ENCODE measurements around the gene CLPTM1L. TPM values are rescaled to one million over a fixed set of nuclear protein-coding genes. Genes with fewer than 3 reads are reported as not detected.
"Not testable (repeated sequence)": the region's sequence is repeated elsewhere in the genome, so short reads cannot be mapped to it uniquely, and the experiment has no call there.

The CLPTM1L gene
- total and polyA plus RNA-seq, 8 donors = 60.8 to 202 (median 117) TPM

DNA sequence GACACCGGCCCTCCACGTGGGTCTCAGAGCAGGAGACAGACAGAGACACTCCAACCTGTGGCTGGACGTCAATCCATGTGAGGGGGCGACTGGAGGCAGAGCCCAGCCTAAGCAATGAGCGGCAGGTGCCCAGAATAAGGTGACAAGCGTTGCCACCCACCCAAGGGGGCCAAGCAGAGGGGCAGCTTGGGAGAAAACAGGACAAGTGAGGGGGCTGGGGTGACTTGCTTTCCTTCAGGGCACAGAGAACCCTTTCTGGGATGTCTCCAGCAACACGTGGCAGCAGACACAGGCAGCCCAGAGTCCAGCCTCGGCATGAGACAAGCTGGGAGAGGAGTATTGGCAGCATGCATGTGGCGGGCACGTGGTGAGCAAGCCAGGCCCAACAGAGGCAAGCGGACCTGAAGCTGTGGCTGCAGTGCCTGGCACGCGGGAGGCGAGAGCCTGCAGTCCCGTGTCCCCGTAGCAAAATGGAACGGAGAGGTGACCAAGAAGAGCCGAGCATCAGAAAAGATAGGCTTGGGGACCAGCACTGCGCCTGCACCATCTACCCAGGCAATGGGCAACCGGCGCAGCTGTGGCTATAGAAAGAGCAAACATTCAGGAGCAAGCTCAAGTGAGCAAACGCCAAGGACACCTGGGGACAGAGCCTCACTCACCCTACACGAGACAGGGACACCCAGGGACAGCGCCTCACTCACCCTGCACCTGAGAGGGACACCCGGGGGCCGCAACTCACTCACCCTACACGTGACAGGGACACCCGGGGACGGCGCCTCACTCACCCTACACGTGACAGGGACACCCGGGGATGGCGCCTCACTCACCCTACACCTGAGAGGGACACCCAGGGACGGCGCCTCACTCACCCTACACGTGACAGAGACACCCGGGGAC lies 56.2 kb downstream of the CLPTM1L start:
- peaks cover 0 to 11% (median 5%) of the 10 kb centered on the region in 4 donors for H3K9me3 ChIP-seq
- no peaks in the 10 kb centered on the region for H3K4me1 ChIP-seq
- intact Hi-C loops (cut with DNase I; ENCODE audit: low total_unique reads) = no loop called here
- DNase-seq = no peak
- WGBS, 5 donors = 91 to 96% (median 94%) methylated on average over 27 to 37 of the region's 37 CpGs
- no peaks in the 10 kb centered on the region for H3K36me3 ChIP-seq
- H3K27ac ChIP-seq = no peak overlapping the region
- TF ChIP-seq POLR2A (IDR thresholded peaks at IDR 0.05) (no peak), POLR2AphosphoS5 (IDR thresholded peaks at IDR 0.05) (no peak), EP300 (IDR thresholded peaks at IDR 0.05) (no peak)
- TF ChIP-seq, protein P1, sequence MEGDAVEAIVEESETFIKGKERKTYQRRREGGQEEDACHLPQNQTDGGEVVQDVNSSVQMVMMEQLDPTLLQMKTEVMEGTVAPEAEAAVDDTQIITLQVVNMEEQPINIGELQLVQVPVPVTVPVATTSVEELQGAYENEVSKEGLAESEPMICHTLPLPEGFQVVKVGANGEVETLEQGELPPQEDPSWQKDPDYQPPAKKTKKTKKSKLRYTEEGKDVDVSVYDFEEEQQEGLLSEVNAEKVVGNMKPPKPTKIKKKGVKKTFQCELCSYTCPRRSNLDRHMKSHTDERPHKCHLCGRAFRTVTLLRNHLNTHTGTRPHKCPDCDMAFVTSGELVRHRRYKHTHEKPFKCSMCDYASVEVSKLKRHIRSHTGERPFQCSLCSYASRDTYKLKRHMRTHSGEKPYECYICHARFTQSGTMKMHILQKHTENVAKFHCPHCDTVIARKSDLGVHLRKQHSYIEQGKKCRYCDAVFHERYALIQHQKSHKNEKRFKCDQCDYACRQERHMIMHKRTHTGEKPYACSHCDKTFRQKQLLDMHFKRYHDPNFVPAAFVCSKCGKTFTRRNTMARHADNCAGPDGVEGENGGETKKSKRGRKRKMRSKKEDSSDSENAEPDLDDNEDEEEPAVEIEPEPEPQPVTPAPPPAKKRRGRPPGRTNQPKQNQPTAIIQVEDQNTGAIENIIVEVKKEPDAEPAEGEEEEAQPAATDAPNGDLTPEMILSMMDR (IDR thresholded peaks at IDR 0.05) = no peak
- peaks cover 0 to 38% (median 4%) of the 10 kb centered on the region in 3 donors for H3K27me3 ChIP-seq
- H3K4me3 ChIP-seq = no peak overlapping the region

DNA sequence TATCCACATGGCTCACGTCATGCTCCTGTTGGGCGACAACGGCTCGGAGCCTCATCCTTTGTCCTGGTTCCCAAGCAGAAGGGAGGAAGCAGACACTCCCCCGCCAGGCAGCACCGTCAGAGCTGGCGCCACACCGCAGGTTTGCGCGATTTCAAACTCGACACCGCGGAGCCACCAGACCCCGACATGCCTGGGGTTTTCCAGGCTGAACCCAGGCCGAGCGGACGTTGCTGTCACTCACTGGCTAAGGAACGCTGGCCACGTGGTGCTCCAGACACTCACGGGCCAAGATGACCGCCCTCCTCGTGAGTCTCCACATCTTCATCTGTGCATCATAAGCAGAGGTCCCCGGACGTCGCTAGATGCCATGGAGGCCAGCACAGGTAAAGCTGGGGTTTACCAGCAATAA lies 59.0 kb downstream of the CLPTM1L start:
- Histone ChIP-seq H3K27me3 (peaks cover 0 to 10% (median 0%) of the 10 kb centered on the region in 3 donors), H3K4me1 (no peaks in the 10 kb centered on the region), H3K9me3 (peaks cover 0 to 11% (median 5%) of the 10 kb centered on the region in 4 donors), H3K27ac (no peak overlapping the region), H3K4me3 (no peak overlapping the region), H3K36me3 (no peaks in the 10 kb centered on the region)
- 94 to 96% (median 95%) methylated on average over 25 of the region's 25 CpGs for WGBS, 5 donors
- TF ChIP-seq POLR2A (IDR thresholded peaks at IDR 0.05) (no peak), EP300 (IDR thresholded peaks at IDR 0.05) (no peak), POLR2AphosphoS5 (IDR thresholded peaks at IDR 0.05) (no peak)
- TF ChIP-seq, protein P1 (IDR thresholded peaks at IDR 0.05) = no peak
- intact Hi-C loops (cut with DNase I; ENCODE audit: low total_unique reads) = no loop called here
- no peak for DNase-seq

DNA sequence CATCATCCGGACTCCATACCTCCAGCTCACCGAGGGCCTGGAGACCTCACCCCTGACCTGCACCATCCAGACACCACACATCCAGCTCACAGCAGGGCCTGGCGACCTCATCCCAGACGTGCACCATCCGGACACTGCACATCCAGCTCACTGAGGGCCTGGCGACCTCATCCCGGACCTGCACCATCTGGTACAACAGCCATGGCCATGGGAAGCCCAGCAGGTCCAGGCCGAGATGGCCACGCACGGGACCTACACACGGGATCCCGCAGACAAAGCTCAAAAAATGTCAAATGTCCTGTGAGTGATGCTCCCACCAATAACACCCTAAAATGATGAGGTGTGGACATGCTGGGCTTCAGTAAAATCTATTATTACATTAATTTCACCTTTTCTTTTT lies 59.8 kb downstream of the CLPTM1L start:
- WGBS, 5 donors = 88 to 97% (median 94%) methylated on average over 10 to 12 of the region's 12 CpGs
- peaks cover 0 to 7% (median 0%) of the 10 kb centered on the region in 3 donors for H3K27me3 ChIP-seq
- no peaks in the 10 kb centered on the region for H3K36me3 ChIP-seq
- intact Hi-C loops (cut with DNase I; ENCODE audit: low total_unique reads) = no loop called here
- H3K27ac ChIP-seq = no peak overlapping the region
- H3K4me1 ChIP-seq = no peaks in the 10 kb centered on the region
- TF ChIP-seq POLR2A (IDR thresholded peaks at IDR 0.05) (no peak), EP300 (IDR thresholded peaks at IDR 0.05) (no peak), POLR2AphosphoS5 (IDR thresholded peaks at IDR 0.05) (no peak)
- TF ChIP-seq, protein P1 (IDR thresholded peaks at IDR 0.05) = no peak
- H3K9me3 ChIP-seq = peaks cover 0 to 11% (median 5%) of the 10 kb centered on the region in 4 donors
- DNase-seq = no peak
- no peak overlapping the region for H3K4me3 ChIP-seq

DNA sequence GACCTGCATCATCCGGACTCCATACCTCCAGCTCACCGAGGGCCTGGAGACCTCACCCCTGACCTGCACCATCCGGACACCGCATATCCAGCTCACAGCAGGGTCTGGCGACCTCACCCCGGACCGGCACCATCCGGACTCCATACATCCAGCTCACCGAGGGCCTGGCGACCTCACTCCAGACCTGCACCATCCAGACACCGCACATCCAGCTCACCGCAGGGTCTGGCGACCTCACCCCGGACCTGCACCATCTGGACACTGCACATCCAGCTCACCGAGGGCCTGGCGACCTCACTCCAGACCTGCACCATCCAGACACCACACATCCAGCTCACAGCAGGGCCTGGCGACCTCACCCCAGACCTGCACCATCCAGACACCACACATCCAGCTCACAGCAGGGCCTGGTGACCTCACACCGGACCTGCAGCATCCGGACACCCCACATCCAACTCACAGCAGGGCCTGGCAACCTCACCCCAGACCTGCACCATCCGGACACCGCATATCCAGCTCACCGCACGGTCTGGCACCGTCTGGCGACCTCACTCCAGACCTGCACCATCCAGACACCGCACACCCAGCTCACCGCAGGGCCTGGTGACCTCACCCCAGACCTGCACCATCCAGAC lies 60.4 kb downstream of the CLPTM1L start:
- DNase-seq; H3K4me3 ChIP-seq; H3K36me3 ChIP-seq; H3K27me3 ChIP-seq; H3K4me1 ChIP-seq; intact Hi-C loops (cut with DNase I; ENCODE audit: low total_unique reads); H3K27ac ChIP-seq: not testable (repeated sequence)
- peaks cover 0 to 11% (median 5%) of the 10 kb centered on the region in 4 donors for H3K9me3 ChIP-seq
- WGBS, 5 donors = 78 to 93% (median 89%) methylated on average over 21 to 27 of the region's 27 CpGs

DNA sequence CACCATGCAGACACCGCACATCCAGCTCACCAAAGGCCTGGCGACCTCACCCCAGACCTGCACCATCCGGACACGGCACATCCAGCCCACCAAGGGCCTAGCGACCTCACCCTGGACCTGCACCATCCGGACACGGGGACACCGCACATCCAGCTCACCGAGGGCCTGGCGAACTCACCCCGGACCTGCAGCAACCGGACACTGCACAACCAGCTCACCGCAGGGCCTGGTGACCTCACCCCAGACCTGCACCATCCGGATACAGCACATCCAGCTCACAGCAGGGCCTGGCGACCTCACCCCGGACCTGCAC lies 61.2 kb downstream of the CLPTM1L start:
- H3K27ac ChIP-seq; H3K27me3 ChIP-seq; H3K4me1 ChIP-seq; H3K36me3 ChIP-seq; intact Hi-C loops (cut with DNase I; ENCODE audit: low total_unique reads); H3K4me3 ChIP-seq; DNase-seq: not testable (repeated sequence)
- 91 to 93% (median 92%) methylated on average over 11 to 16 of the region's 16 CpGs for WGBS, 5 donors
- peaks cover 0 to 13% (median 7%) of the 10 kb centered on the region in 4 donors for H3K9me3 ChIP-seq

DNA sequence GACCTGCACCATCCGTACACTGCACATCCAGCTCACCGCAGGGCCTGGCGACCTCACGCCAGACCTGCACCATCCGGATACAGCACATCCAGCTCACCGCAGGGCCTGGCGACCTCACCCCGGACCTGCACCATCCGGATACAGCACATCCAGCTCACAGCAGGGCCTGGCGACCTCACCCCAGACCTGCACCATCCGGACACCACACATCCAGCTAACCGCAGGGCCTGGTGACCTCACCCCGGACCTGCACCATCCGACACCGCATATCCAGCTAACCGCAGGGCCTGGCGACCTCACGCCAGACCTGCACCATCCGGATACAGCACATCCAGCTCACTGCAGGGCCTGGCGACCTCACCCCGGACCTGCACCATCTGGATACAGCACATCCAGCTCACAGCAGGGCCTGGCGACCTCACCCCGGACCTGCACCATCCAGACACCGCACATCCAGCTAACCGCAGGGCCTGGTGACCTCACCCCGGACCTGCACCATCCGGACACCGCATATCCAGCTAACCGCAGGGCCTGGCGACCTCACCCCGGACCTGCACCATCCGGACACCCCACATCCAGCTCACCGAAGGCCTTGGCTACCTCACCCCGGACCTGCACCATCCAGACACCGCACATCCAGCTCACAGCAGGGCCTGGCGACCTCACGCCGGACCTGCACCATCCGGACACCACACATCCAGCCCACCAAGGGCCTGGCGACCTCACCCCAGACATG lies 61.7 kb downstream of the CLPTM1L start:
- H3K27ac ChIP-seq; H3K4me3 ChIP-seq; DNase-seq; H3K27me3 ChIP-seq; H3K4me1 ChIP-seq; intact Hi-C loops (cut with DNase I; ENCODE audit: low total_unique reads); H3K36me3 ChIP-seq: not testable (repeated sequence)
- 88 to 95% (median 94%) methylated on average over 27 to 40 of the region's 40 CpGs for WGBS, 5 donors
- H3K9me3 ChIP-seq = peaks cover 0 to 11% (median 4%) of the 10 kb centered on the region in 4 donors

All from stomach (tissue), 9 donors.